HL-60 (cell line): ENCODE data around the gene PLAGL1.

Source experiments
- DNase-seq, 2 experiments: peaks; one replicate each; pipeline ENCODE4 v3.0.0-alpha.2; 2010 to 2020; ENCODE audit warnings: low read depth in 1 of 2, low spot score in 1 of 2
- H3K27ac ChIP-seq: fragments of 250-450 bp; sonication (Bioruptor Pico); replicated peaks from 2 replicates; pipeline ENCODE4 v1.5.1; 2020; ENCODE audit warnings: mild to moderate bottlenecking, moderate library complexity
- H3K27me3 ChIP-seq: fragments of 250-450 bp; sonication (Bioruptor Pico); 2 replicates; pipeline ENCODE4 v1.5.1; 2021; ENCODE audit warnings: mild to moderate bottlenecking, moderate library complexity; ENCODE audit not compliant: insufficient read depth, poor library complexity, severe bottlenecking
- H3K4me3 ChIP-seq: replicated peaks from 2 replicates; pipeline ENCODE4 v1.5.1; 2011; ENCODE audit warnings: mild to moderate bottlenecking, control low read depth, low read length; ENCODE audit not compliant: insufficient read depth
- CTCF ChIP-seq: IDR thresholded peaks from one replicate; pipeline ENCODE4 v1.5.1; 2011; ENCODE audit warnings: low read length, control low read depth, inconsistent platforms; ENCODE audit not compliant: insufficient read depth
- GABPA ChIP-seq: IDR thresholded peaks from 2 replicates; pipeline ENCODE4 v1.6.1; 2012; ENCODE audit warnings: low read depth
- POLR2AphosphoS5 ChIP-seq: IDR thresholded peaks from 2 replicates; pipeline ENCODE4 v1.6.1; 2012; ENCODE audit warnings: low read depth
- REST ChIP-seq: IDR thresholded peaks from 2 replicates; pipeline ENCODE4 v1.6.1; 2012; ENCODE audit warnings: low read depth; ENCODE audit not compliant: insufficient replicate concordance
- SPI1 ChIP-seq: IDR thresholded peaks from 2 replicates; pipeline ENCODE4 v1.6.1; 2012; ENCODE audit warnings: low read depth, mild to moderate bottlenecking, borderline replicate concordance

PLAGL1 gene

GRCh38 chr6:143912671-143913070 lies 95.4 kb downstream of the PLAGL1 start:
- Histone ChIP-seq H3K4me3 (no peak overlapping the region), H3K27me3 (no peaks in the 10 kb centered on the region), H3K27ac (no peak overlapping the region)
- TF ChIP-seq SPI1, result no peak
- no peak for TF ChIP-seq REST
- no peak for TF ChIP-seq GABPA
- no peak for TF ChIP-seq POLR2AphosphoS5
- no peak for TF ChIP-seq CTCF
- DNase-seq, result no peak

- Histone ChIP-seq H3K27ac (no peak overlapping the region), H3K27me3 (no peaks in the 10 kb centered on the region)
- no peak for TF ChIP-seq SPI1
- no peak for TF ChIP-seq REST
- TF ChIP-seq GABPA, result no peak
- no peak for TF ChIP-seq CTCF
- no peak for TF ChIP-seq POLR2AphosphoS5
Measured at GRCh38 chr6:143911028-143911427, 97.0 kb downstream of the PLAGL1 start.

GRCh38 chr6:143902827-143903226 lies 105.2 kb downstream of the PLAGL1 start:
- Histone ChIP-seq H3K27ac (no peak overlapping the region), H3K27me3 (no peaks in the 10 kb centered on the region), H3K4me3 (no peak overlapping the region)
- TF ChIP-seq REST (no peak), POLR2AphosphoS5 (no peak), GABPA (no peak), SPI1 (no peak), CTCF (no peak)
- no peak for DNase-seq

More at GRCh38 chr6:143911028-143911427, 97.0 kb downstream of the PLAGL1 start:
- no peak for DNase-seq
- no peak overlapping the region for H3K4me3 ChIP-seq
